ENCODE measurements around the gene NAXE. TPM values are rescaled to one million over a fixed set of nuclear protein-coding genes. Genes with fewer than 3 reads are reported as not detected.
A peak's percentile ranks its signal among the peaks of the same experiment; 100 is the strongest.
"Not testable (repeated sequence)": the region's sequence is repeated elsewhere in the genome, so short reads cannot be mapped to it uniquely, and the experiment has no call there.

Gene NAXE
- polyA plus RNA-seq, 3 donors: 71.1 to 83.0 (median 72.8) TPM

DNA sequence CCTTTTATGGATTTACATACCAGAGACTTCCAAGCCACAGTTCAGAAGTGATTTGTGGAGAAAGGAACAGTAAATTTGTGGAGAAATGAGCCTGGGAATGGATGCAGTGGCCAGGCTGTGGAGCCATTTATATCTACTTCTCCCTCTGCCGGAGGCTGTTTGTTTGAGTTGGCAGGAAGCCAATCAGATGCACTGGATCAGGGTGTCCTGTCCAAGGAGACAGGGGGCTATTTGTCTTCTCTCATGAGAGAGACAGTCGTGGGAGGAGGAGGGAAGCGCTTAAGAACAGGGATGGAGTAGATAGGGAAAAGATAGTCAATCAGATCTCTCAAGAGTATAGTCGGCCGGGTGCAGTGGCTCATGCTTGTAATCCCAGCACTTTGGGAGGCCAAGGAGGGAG, 24.9 kb downstream of the NAXE start:
- peak; percentile 92 for DNase-seq

DNA sequence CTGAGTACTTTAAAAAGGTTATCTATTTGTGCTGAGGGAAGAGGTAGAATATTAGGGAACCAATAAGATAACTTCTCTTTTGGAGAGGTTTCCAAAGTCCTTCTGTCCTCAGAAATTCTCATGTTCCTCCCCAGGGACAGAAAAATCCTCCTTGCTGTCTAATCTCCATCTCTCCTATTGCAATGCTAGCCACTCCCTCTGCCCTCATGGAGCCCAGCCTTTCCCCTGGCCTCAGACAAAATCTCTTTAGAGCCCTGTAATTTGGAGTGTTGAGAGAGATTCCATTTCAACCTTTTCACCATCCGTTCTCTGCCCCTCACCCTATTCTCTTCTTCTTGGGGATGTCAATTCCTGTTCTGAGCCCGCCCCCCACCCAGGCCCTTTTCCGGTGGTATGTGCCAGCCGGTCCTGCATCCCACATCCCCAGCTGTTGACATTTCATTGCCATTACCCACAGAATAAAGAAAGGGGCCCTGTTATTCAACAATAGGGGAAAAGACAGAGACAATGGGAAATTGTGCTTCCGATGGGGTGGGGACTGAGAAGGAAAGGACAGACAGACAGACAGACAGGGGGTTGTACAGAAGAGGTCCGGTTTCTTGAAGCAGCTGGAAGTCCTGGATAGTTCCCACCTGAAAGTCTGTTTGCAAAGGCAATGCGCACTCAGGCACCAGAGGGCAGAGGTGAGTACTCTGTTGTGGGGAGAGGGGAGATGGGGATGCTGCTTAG, 27.4 kb downstream of the NAXE start, which contains the start of gene HAPLN2:
TSS of gene HAPLN2 (plus strand) at position 563 of the 729 bp plus-strand sequence. CDS start 4,076 bp downstream, outside the sequence.
- no peak for DNase-seq

DNA sequence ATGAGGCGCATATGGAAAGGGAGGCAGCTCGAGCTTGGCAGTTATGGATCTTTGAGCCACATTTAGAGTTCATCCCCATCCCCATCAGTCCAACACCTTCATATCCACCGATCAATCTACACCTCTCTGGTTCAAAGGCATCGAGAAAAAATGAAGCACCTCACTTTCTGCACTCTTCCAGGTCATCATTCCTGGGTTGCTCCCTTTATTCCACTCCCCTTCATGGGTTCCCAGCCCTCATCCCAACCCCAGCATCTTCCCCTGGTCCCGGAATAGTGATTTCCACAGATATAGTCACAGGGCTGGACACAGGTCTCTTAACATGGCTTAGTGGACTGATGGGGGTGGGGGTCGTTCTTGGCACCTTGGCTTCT, 28.0 kb downstream of the NAXE start:
- DNase-seq: no peak

DNA sequence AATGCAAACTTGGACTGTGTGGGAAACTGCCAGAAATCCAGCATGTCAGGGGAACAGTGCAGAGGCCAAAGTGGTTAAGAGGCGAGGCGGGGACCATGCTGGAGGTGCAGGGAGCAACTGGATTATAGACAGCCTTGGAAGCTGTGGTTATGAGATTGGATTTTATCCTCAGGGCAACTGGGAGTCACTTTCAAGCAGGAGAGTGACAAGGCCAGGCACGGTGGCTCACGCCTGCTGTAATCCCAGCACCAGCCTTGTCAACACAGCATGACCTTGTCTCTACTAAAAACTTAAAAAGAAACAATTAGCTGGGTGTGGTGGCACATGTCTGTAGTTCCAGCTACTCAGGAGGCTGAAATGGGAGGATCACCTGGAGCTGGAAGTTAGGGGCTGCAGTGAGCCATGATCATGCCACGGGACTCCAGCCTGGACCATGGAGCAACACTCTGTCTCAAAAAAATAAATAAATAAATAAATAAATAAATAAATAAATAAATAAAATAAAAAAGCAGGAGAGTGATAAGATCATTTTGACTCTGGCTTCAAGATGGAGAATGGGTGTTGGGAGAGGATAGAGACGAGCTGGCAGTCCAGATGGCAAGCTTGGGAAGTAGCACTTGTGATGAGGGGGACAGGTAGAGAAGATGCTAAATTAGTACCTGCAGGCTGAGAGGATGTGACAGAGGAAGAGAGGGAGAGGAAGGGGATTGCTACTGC, 31.2 kb downstream of the NAXE start:
- DNase-seq: no peak

DNA sequence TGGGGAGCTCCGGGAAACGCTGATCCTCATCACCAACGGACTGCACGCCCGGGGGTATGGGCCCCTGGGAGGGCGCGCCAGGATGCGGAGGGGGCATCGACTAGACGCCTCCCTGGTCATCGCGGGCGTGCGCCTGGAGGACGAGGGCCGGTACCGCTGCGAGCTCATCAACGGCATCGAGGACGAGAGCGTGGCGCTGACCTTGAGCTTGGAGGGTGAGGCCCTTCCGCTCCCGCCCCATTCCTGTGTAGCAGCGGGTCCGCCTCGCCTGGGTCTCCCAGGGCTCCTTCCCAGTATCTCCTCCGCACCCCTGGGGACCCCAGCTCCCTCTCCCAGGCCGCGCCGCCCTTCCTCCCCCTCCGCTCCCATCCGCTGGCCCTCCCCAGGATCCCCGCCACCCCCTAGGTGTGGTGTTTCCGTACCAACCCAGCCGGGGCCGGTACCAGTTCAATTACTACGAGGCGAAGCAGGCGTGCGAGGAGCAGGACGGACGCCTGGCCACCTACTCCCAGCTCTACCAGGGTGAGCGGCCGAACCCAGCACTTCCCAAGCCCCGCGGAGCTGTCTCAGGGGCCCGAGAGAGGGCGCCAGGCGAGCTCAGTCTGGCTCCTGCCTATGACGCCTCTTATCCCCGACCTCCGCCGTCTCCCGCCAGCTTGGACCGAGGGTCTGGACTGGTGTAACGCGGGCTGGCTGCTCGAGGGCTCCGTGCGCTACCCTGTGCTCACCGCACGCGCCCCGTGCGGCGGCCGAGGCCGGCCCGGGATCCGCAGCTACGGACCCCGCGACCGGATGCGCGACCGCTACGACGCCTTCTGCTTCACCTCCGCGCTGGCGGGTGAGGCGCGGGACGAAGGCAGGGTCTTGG, 32.6 kb downstream of the NAXE start:
- DNase-seq: no peak

DNA sequence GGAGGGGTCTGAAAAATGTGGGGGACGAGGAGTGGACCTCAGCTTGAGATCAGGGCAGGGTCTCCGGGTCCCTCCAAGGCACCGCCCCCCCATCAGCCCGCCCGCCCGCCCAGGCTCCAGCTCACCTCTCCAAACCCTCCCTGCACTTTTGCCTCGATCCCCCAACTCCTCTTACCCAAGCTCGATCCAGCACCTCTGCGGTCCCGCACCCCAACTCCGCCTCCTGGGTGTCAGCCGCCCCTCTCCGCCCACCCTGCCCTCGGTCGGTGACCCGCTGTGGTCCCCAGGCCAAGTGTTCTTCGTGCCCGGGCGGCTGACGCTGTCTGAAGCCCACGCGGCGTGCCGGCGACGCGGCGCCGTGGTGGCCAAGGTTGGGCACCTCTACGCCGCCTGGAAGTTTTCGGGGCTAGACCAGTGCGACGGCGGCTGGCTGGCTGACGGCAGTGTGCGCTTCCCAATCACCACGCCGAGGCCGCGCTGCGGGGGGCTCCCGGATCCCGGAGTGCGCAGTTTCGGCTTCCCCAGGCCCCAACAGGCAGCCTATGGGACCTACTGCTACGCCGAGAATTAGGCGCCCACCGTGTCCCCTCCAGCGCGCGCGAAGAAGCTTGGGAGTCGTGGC, 33.3 kb downstream of the NAXE start:
- DNase-seq: no peak

DNA sequence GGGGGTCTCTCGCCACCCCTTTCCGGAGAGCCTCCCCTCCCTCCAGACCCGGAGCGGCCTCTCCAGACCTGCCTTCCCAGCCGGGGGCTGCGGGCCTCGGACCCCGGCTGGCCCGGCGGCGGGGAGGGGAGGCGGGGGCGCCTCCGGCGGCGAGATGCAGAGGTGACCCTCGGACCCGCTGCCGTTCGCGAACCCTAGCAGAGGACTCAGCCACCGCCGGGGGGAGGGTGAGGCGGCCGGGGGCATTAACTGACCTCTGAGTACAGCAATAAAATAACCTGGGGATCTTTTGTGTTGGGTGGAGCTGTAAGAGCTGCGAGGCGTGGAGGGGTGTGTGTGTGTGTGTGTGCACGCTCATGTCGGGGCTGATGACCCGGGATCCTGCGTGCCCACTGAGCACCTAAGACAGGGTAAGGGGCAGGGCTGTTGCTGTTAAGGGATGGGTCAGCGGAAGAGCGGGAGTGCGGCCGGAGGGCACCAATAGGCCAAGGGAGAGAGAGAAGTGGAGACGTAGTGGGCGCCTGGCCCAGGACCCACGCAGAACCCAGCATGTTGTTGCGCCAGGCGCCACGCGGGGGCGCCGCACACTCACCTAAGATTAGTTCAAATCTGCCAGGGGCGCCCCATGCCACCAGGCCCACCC, 34.0 kb downstream of the NAXE start:
- DNase-seq: no peak

DNA sequence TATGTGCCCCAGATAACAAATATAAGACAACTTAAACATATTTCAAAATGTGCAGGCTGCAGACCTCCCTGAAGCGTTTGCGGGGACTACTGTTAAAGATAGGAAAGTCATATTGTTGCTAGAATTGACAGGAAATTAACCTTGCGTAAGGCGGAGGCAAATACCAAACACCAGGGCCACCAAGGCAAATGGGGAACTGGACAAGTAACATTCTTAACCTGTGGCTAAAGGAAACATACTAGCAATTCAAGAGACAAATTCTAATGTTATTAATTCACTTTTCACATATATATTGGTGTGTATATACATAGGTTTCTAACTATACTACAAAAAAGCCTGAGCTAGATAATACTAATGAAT, 34.5 kb downstream of the NAXE start:
- no peak for DNase-seq

DNA sequence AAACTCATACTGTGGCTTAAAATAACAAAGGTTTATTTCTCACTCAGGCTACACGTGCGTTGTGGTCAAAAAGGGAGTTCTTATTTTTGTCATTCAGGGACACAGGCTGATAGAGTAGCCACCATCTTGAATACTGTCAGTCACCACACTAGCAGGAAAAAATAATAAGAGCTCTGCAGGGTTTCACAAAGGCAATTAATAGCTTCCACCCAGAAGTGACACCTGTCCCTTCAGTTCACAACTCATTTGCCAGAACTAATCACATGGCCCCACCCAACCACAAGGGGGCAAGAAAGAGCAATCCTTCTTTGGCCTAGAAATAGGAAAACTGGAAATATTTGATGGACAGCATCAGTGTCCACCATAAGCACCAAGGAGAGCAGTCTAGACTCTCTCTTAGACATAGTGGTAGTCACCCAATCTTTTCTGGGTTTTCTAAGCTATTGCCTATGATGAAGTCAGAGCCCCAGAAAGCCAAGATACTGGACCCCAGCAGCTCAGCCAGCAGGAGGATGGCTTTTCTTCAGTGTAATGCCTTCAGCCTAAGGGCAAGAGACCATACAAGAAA, 35.8 kb downstream of the NAXE start:
- no peak for DNase-seq

DNA sequence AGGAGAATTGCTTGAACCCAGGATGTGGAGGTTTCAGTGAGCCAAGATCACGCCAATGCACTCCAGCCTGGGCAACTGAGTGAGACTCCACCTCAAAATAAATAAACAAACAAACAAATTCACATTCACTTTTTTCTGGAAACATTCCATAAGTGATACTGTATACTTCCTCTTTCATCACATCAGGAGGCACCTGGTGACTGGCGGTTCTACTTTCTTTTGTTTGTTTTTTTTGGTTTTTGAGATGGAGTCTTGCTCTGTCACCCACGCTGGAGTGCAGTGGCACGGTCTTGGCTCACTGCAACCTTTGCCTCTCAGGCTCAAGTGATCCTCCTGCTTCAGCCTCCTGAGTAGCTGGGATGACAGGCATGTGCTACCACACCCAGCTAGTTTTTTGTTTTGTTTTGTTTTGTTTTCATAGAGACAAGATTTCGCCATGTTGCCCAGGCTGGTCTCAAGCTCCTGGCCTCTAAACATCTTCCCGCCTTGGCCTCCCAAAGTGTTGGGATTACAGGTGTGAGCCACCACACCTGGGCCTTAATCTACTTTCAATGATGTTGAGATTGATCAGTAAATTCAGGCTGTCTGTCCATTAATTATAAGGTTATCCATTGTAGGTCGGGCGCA, 38.4 kb downstream of the NAXE start:
- DNase-seq: no peak

DNA sequence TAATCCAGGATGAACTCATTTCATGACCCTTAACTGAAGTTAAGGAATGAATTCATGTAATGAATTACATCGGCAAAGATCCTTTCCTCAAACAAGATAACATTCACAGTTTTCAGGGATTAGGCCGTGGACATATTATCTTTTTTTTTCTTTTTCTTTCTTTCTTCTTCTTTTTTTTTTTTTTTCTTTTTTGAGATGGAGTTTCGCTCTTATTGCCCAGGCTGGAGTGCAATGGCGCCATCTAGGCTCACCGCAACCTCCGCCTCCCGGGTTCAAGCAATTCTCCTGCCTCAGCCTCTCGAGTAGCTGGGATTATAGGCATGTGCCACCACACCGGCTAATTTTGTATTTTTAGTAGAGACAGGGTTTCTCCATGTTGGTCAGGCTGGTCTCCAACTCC, 39.6 kb downstream of the NAXE start:
- DNase-seq: not testable (repeated sequence)

DNA sequence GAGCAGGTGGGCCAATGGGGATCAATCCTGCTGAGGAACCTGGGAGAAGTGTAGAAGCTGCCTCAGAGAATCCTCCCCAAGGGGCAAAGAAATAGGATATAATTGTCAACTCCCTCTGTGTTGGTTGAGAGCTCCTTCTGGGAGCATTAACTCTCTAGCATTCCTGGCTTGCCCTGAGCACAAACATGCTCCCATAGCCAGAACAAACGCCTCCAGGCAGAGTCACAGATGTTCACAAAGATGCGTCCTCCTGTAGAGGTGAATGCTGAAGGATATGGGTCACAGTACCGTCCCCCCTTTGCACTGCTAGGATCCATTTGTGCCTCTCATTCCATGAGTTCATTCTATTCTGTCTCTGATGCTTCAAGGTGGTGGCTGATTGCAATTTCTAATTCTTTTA, 40.8 kb downstream of the NAXE start:
- no peak for DNase-seq

DNA sequence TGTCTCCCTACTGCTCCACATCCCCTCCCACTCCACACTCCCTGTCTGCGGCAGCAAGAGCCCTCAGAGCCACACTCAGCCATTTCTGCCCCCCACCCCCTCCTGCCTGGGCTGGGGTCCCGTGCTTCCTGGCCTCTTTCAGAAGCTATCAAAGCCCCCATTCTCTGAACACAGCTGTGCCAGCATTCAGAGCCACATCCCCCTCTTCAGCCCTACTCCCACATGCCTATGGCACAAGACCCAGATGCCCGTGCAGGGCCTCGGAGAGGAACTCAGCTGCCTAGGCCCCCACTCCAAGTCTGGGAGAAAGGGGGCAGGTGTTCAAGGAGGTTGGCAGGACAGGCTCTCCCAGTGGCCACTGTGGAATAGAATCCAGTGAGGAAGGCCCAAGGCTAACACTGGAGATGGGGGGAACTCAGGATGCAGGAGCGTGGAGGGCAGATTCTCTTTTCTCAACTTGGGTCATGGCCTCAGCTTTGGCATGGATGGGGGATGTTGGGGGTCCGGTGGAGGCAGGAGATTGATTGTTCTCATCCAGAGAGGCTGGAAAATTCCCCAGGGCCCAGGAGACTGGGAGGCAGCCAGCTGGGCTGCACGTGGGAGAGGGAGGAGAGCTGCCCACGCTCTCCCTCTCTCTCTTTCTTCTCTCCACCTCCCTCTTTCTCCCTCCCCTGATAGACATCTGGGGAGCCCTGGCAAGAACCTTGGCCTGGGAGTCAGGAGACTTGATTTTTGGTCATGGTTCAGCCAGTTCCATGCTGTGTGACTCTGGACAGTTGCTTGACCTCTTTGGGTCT, 46.8 kb downstream of the NAXE start:
- no peak for DNase-seq

DNA sequence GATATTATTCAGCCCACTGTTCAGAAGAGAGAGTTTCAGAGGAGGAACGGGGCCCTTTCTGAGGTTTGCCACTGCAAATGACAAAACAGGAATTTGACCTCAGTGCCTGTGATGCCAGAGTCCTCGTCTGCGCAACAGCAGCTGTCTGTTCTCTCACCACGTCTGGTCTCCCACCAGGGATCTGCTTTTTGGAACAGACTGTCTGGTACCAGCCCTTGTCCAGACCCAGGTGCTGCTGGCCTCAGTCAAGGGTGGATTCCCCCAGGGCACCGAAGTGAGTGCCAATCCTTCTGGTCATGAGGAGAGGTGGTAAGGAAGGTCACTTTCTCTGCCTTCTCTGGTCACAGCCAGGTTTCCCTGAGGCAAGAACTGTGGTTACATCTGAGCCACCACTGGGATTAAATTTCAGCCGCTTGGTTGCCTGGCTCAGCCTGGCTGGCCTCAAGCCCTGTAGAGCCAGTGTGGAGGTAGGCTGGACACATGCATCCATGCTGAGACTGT, 48.1 kb downstream of the NAXE start:
- DNase-seq: no peak

DNA sequence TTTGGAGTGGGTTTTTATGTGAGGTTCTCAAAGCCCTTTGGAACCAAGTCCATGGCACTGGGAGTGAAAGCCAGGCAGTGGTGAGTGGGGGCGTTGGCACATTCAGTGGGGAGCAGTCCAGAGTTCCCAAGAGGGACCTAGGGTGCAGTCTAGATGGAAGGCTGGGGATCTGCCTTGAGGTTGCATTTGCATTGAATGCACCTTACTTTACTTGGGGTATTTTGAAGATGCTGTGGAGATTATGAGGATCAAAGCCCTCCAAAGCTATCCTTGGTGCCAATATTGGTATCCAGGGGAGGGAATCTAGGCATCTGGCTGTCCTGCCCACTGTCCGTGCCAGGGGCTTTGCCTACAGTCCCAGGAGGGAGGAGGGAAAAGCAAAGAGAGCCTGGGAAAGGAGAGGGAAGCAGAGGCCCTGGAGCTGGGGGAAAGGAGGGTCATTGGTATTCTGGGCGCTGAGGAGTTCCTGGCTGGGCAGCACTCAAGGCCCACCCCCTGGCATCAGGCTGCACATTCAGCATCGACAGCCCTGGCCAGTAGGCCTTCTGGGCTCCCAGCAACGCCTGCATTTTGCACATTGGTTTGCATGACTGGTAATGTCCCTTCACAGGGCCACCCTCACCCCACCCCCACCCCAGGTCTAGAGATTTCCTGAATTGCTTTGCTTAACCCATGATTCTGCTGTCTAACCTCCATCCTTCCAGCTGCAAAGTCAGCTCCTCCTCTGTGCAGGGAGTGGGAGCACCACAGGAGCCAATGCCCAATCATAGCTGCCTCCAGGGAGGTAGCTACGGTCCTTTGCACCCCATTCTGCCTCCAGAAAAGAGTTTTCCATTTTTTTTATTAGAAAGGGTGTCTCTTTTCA, 49.5 kb downstream of the NAXE start:
- DNase-seq: no peak

DNA sequence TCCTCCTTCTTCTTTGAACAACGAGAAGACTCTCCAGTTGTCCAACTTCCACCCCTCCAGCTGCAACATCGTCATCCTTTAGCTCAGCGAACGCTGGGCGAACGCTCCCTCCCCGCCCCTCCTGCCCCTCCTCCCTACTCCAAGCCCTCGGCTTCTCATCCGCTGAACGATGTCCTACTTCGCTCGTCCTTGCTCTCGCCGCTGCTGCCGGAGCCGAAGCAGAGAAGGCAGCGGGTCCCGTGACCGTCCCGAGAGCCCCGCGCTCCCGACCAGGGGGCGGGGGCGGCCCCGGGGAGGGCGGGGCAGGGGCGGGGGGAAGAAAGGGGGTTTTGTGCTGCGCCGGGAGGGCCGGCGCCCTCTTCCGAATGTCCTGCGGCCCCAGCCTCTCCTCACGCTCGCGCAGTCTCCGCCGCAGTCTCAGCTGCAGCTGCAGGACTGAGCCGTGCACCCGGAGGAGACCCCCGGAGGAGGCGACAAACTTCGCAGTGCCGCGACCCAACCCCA, 50.2 kb downstream of the NAXE start, which contains the start of gene BCAN:
TSS of gene BCAN (plus strand) at position 357 of the 504 bp plus-strand sequence. CDS start 3,938 bp downstream, outside the sequence.
- no peak for DNase-seq

DNA sequence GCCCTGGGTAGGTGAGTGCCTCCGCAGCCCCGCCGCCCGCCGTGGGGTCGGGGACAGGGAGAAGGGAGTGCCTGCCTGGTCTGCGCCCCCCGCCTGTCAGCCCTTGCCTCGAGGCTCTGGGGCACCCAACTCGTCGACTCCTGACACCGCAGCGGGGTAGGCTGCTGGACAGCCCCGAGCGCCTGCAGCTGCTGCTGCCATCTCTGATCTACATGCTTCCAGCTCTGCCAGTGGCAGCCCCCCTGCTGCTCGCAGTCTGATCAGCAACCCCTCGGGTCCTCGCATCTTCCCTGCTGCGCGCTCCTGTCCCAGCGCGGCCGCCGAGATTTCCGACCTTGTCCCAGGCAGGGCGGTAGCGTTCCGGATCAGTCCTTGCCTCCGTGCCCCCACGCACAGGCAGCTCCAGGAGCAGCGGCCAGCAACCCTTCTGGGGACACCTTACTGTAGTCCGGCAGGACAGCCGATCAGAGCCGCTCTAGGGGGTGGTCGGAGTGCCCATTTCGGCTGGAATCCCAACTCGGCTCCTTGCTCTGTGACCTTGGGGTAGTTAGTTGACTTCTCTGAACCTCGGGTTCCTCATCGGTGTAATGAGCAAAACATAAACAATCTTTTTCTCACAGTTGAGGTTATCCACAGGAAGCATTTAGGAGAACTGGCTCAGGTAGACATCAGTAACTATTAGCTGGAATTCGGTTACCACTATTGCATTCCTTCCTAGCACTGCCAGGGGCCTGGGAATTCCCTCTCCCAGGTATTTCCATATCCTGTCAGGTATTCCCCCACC, 50.9 kb downstream of the NAXE start:
- DNase-seq: no peak
